Neuronal stem cell (in vitro differentiated cells): ENCODE measurements around the gene DZIP3.

Experiments
- DNase-seq: peaks from one replicate; pipeline ENCODE4 v3.0.0-alpha.2; 2013; ENCODE audit warnings: low spot score
- H2AFZ ChIP-seq: one replicate; pipeline ENCODE4 v1.6.1; 2013; ENCODE audit warnings: mild to moderate bottlenecking, low read length, inconsistent platforms
- H2AK5ac ChIP-seq: 2 replicates; pipeline ENCODE4 v1.6.1; 2013; ENCODE audit warnings: low read depth, mild to moderate bottlenecking, inconsistent platforms, low read length, moderate library complexity, mixed read lengths
- H2BK120ac ChIP-seq: 2 replicates; pipeline ENCODE4 v1.6.1; 2013; ENCODE audit warnings: low read depth, mild to moderate bottlenecking, inconsistent platforms, low read length, moderate library complexity, mixed read lengths
- H2BK12ac ChIP-seq: one replicate; pipeline ENCODE4 v1.6.1; 2013; ENCODE audit warnings: low read length, inconsistent platforms
- H2BK15ac ChIP-seq: 2 replicates; pipeline ENCODE4 v1.6.1; 2013; ENCODE audit warnings: mild to moderate bottlenecking, low read length, inconsistent platforms, mixed read lengths
- H2BK5ac ChIP-seq: one replicate; pipeline ENCODE4 v1.6.1; 2013; ENCODE audit warnings: inconsistent platforms, mild to moderate bottlenecking, low read length, moderate library complexity
- H3K14ac ChIP-seq: one replicate; pipeline ENCODE4 v1.6.1; 2013; ENCODE audit warnings: low read length, inconsistent platforms
- H3K18ac ChIP-seq: 2 replicates; pipeline ENCODE4 v1.6.1; 2013; ENCODE audit warnings: low read length, inconsistent platforms
- H3K23ac ChIP-seq: 2 replicates; pipeline ENCODE4 v1.6.1; 2013; ENCODE audit warnings: low read depth, mild to moderate bottlenecking, mixed read lengths, low read length, inconsistent platforms; ENCODE audit not compliant: poor library complexity
- H3K27ac ChIP-seq: replicated peaks from 3 replicates; pipeline ENCODE4 v1.5.1; 2013; ENCODE audit warnings: low read length, inconsistent platforms
- H3K27me3 ChIP-seq, 3 experiments: 2 replicates each; pipeline ENCODE4 v1.6.1; 2013; ENCODE audit warnings: low read length in 3 of 3, mild to moderate bottlenecking in 2 of 3, inconsistent platforms in 1 of 3, low read depth in 1 of 3, mixed read lengths in 1 of 3, moderate library complexity in 1 of 3; ENCODE audit not compliant: control insufficient read depth in 3 of 3, insufficient read depth in 3 of 3
- H3K36me3 ChIP-seq, 2 donors: replicated peaks in 1 of 2; 2 replicates each; pipeline ENCODE4 v1.6.1; 2013; ENCODE audit warnings: low read length in 2 of 2; ENCODE audit not compliant: control insufficient read depth in 2 of 2, insufficient read depth in 2 of 2
- H3K4ac ChIP-seq: 2 replicates; pipeline ENCODE4 v1.6.1; 2013; ENCODE audit warnings: inconsistent platforms, mild to moderate bottlenecking, low read length, moderate library complexity
- H3K4me1 ChIP-seq, 2 donors: 1 replicate in 1 of 2; 2 replicates in 1 of 2; pipeline ENCODE4 v1.6.1; 2013; ENCODE audit warnings: low read length in 2 of 2, low read depth in 1 of 2; ENCODE audit not compliant: control insufficient read depth in 2 of 2, insufficient read depth in 1 of 2
- H3K4me2 ChIP-seq: one replicate; pipeline ENCODE4 v1.6.1; 2013; ENCODE audit warnings: mild to moderate bottlenecking, low read length, inconsistent platforms; ENCODE audit not compliant: insufficient read depth, poor library complexity, severe bottlenecking
- H3K4me3 ChIP-seq, 2 donors: 2 replicates each; pipeline ENCODE4 v1.5.1; 2013; ENCODE audit warnings: low read length in 2 of 2, mild to moderate bottlenecking in 2 of 2, inconsistent platforms in 1 of 2, moderate library complexity in 1 of 2
- H3K79me1 ChIP-seq: one replicate; pipeline ENCODE4 v1.6.1; 2013; ENCODE audit warnings: low read depth, mild to moderate bottlenecking, inconsistent platforms, low read length, moderate library complexity
- H3K9ac ChIP-seq: one replicate; pipeline ENCODE4 v1.6.1; 2013; ENCODE audit warnings: mild to moderate bottlenecking, low read depth, low read length, inconsistent platforms; ENCODE audit not compliant: poor library complexity
- H3K9me3 ChIP-seq, 2 donors: replicated peaks in 1 of 2; 2 replicates each; pipeline versions ENCODE3 to v1.6.1; 2013; ENCODE audit warnings: low read length in 2 of 2, mild to moderate bottlenecking in 2 of 2, inconsistent platforms in 1 of 2, low read depth in 1 of 2, mixed read lengths in 1 of 2, moderate library complexity in 1 of 2; ENCODE audit not compliant: control insufficient read depth in 2 of 2, insufficient read depth in 1 of 2
- H4K8ac ChIP-seq: one replicate; pipeline ENCODE4 v1.6.1; 2013; ENCODE audit warnings: low read depth, mild to moderate bottlenecking, inconsistent platforms, low read length, moderate library complexity
- H4K91ac ChIP-seq: one replicate; pipeline ENCODE4 v1.6.1; 2013; ENCODE audit warnings: low read length, low read depth, mild to moderate bottlenecking, inconsistent platforms; ENCODE audit not compliant: poor library complexity
- WGBS, 2 donors: extraction: QIAGEN DNeasy Blood & Tissue Kit; methylation state at CpG; one replicate each; pipeline ENCODE4 v1.1.7; 2013; ENCODE audit warnings: missing lambda C conversion rate in 2 of 2, mixed read lengths in 1 of 2; ENCODE audit not compliant: insufficient read length in 2 of 2, insufficient replicate concordance in 1 of 2; ENCODE audit errors: extremely low coverage in 2 of 2; 5-methylcytosine and 5-hydroxymethylcytosine counted together

DZIP3 gene

GRCh38 chr3:108565506-108565905, 24.0 kb upstream of the DZIP3 start:
- H3K9me3 ChIP-seq = no peaks in the 10 kb centered on the region
- H4K91ac ChIP-seq = no peak overlapping the region
- H3K14ac ChIP-seq = no peak overlapping the region
- H3K23ac ChIP-seq = no peak overlapping the region
- no peak overlapping the region for H3K18ac ChIP-seq
- no peak overlapping the region for H3K9ac ChIP-seq
- DNase-seq = no peak
- no peak overlapping the region for H4K8ac ChIP-seq
- no peaks in the 10 kb centered on the region for H3K27me3 ChIP-seq
- H2BK12ac ChIP-seq = no peak overlapping the region
- H3K27ac ChIP-seq = no peak overlapping the region
- H2AK5ac ChIP-seq = no peak overlapping the region
- no peaks in the 10 kb centered on the region for H3K79me1 ChIP-seq
- no peak overlapping the region for H3K4me3 ChIP-seq
- H2BK120ac ChIP-seq = no peak overlapping the region
- H3K4me1 ChIP-seq = no peaks in the 10 kb centered on the region
- no peak overlapping the region for H2BK5ac ChIP-seq
- H3K4me2 ChIP-seq = no peak overlapping the region
- no CpG with 5 or more reads among the region's 3 CpGs for WGBS, 2 donors
- H3K4ac ChIP-seq = no peak overlapping the region
- H2AFZ ChIP-seq = no peak overlapping the region
- peaks cover 5 to 99% of the 10 kb centered on the region in 2 donors for H3K36me3 ChIP-seq
- H2BK15ac ChIP-seq = no peak overlapping the region

DNA sequence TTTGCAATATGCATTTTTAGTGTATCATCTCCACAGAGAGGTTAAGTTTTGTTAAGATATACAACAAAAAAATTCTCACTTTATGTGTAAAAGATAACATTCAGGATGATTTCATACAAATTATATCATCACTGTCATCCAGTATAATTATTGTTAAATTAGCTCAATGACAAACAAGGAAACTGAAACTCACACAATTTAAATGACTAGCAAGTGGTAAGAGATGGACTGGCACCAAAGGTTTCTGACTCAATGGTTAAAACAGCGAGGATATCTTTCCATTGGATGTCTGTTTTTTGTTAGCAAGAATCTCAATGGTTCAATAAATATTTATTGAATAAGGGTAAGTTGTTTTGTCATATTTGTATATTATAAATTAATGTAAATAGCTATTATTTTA, 22.9 kb upstream of the DZIP3 start:
- Histone ChIP-seq H3K4me1 (no peaks in the 10 kb centered on the region), H3K4ac (no peak overlapping the region), H3K9me3 (no peaks in the 10 kb centered on the region), H2BK120ac (no peak overlapping the region), H3K27me3 (no peaks in the 10 kb centered on the region), H2AK5ac (no peak overlapping the region), H3K4me2 (no peak overlapping the region), H3K23ac (no peak overlapping the region), H3K79me1 (no peaks in the 10 kb centered on the region), H2BK5ac (no peak overlapping the region), H4K91ac (no peak overlapping the region), H3K36me3 (peaks cover 5 to 98% of the 10 kb centered on the region in 2 donors), H2BK15ac (no peak overlapping the region), H3K9ac (no peak overlapping the region), H3K14ac (no peak overlapping the region), H3K4me3 (no peak overlapping the region), H3K18ac (no peak overlapping the region), H2BK12ac (no peak overlapping the region), H4K8ac (no peak overlapping the region), H2AFZ (no peak overlapping the region), H3K27ac (no peak overlapping the region)
- WGBS, 2 donors = no CpG with 5 or more reads among the region's 1 CpG
- DNase-seq = no peak

GRCh38 chr3:108569336-108569735, 20.2 kb upstream of the DZIP3 start:
- no peak overlapping the region for H3K18ac ChIP-seq
- H4K91ac ChIP-seq = no peak overlapping the region
- no peak overlapping the region for H3K23ac ChIP-seq
- no peak overlapping the region for H4K8ac ChIP-seq
- no peak overlapping the region for H3K27ac ChIP-seq
- no peak overlapping the region for H3K4ac ChIP-seq
- H2AFZ ChIP-seq = no peak overlapping the region
- H2BK12ac ChIP-seq = no peak overlapping the region
- H3K4me2 ChIP-seq = no peak overlapping the region
- H3K79me1 ChIP-seq = no peaks in the 10 kb centered on the region
- no peak overlapping the region for H3K4me3 ChIP-seq
- WGBS, 2 donors = no CpG with 5 or more reads among the region's 4 CpGs
- peaks cover 0 to 6% of the 10 kb centered on the region in 2 donors for H3K9me3 ChIP-seq
- H2BK120ac ChIP-seq = no peak overlapping the region
- H2BK5ac ChIP-seq = no peak overlapping the region
- H2AK5ac ChIP-seq = no peak overlapping the region
- H3K27me3 ChIP-seq = no peaks in the 10 kb centered on the region
- no peak overlapping the region for H2BK15ac ChIP-seq
- no peak for DNase-seq
- H3K9ac ChIP-seq = no peak overlapping the region
- no peaks in the 10 kb centered on the region for H3K4me1 ChIP-seq
- no peak overlapping the region for H3K14ac ChIP-seq
- peaks cover 1 to 98% of the 10 kb centered on the region in 2 donors for H3K36me3 ChIP-seq

GRCh38 chr3:108578064-108578463, 11.5 kb upstream of the DZIP3 start:
- no peak for DNase-seq
- H3K27me3 ChIP-seq = no peaks in the 10 kb centered on the region

More at GRCh38 chr3:108578064-108578463, 11.5 kb upstream of the DZIP3 start:
- Histone ChIP-seq H3K23ac (no peak overlapping the region), H4K8ac (no peak overlapping the region), H3K9ac (no peak overlapping the region), H3K14ac (no peak overlapping the region), H4K91ac (no peak overlapping the region), H2BK12ac (no peak overlapping the region), H3K4me2 (no peak overlapping the region), H3K9me3 (peaks cover 0 to 24% of the 10 kb centered on the region in 2 donors), H3K27ac (no peak overlapping the region), H2BK120ac (no peak overlapping the region), H3K36me3 (peaks cover 7 to 95% of the 10 kb centered on the region in 2 donors), H2AK5ac (no peak overlapping the region), H3K4me3 (no peak overlapping the region), H3K18ac (no peak overlapping the region), H3K79me1 (no peaks in the 10 kb centered on the region), H3K4me1 (no peaks in the 10 kb centered on the region), H2AFZ (no peak overlapping the region), H2BK5ac (no peak overlapping the region), H2BK15ac (no peak overlapping the region), H3K4ac (no peak overlapping the region)
- no CpG with 5 or more reads among the region's 2 CpGs for WGBS, 2 donors
